ENCODE results near the gene KLHL14.
A peak's percentile ranks its signal among the peaks of the same experiment; 100 is the strongest.

GRCh38 chr18:32714571-32715148 lies 58.2 kb downstream of the KLHL14 start:
- TF ChIP-seq CTCF (IDR thresholded peaks at IDR 0.05) (peak; percentile 20 to 81 (median 74)), POLR2A (IDR thresholded peaks at IDR 0.05) (no peak)

All from body of pancreas (tissue), 4 donors.